Measurements from ENCODE around the gene NFIA.

NFIA gene

DNA sequence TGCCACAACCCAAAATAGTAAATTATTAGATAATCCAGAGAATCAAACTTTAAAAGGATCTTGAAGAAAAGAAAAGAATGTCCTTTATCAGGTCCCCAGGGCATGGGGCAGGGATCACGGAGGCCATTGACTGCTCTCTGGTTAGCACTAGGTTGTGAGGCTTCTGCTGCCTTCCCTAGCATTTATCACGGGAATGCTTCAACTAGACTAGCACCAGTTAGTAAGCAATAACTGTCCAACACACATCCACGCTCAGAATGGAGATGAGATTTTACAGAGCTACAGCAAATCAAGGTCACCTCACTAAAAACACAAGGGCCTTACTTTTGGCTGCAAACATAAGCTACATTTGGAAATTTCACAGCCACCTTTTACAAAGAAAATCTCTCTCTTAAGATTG is 304.0 kb downstream of the NFIA start:
- DNase-seq = no peak

DNA sequence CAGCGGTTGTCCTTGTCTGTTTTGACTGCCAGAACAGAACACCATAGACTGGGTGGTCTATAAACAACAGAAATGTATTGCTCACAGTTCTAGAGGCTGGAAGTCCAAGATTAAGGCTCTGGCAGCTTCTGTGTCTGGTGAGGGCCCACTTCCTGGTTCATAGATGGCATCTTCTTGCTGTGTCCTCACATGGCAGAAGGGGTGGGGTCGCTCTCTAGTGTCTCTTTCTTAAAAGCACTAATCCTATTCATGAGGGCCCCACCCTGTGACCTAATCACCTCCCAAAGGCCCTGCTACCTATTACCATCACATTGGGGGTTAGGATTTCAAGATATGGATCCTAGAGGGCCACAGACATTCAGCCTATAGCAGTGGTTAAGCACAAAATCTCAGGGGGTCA is 304.4 kb downstream of the NFIA start:
- DNase-seq = no peak

DNA sequence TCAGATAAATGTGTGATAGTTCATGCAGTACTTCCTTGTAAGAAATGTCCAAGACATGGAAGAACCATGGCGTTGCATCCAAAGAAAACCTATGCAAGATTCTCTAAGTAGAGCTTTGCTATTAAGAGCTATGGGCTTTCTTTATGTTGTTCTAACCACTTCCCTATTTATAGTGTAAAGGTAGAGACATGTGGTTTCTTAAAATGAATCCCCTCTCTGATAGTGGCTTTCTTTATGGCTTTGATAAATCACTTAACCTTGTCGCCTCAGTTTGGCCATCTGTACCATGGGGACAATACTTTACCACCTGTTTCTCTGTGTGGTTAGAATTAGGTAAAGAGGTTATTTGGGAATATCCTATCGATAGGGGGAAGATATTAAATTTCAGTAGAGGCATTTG is 305.5 kb downstream of the NFIA start:
- DNase-seq = no peak

DNA sequence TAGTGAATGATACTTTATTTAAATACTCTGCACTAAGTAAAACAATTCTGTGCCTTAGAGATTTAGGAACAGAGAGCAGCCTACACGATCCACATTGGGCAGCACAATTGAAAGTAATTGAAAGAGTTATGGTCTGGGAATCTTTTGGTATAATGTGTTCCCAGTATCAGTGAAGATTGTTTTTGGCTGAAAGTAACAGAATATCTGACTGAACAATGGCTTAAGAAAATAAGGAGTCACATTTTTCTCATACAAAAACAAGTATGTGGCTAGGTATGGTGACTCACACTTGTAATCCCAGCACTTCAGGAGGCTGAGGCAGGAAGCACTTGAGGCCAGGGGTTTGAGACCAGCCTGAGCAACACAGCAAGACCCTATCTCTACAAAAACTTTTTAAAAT is 306.2 kb downstream of the NFIA start:
- DNase-seq = no peak

DNA sequence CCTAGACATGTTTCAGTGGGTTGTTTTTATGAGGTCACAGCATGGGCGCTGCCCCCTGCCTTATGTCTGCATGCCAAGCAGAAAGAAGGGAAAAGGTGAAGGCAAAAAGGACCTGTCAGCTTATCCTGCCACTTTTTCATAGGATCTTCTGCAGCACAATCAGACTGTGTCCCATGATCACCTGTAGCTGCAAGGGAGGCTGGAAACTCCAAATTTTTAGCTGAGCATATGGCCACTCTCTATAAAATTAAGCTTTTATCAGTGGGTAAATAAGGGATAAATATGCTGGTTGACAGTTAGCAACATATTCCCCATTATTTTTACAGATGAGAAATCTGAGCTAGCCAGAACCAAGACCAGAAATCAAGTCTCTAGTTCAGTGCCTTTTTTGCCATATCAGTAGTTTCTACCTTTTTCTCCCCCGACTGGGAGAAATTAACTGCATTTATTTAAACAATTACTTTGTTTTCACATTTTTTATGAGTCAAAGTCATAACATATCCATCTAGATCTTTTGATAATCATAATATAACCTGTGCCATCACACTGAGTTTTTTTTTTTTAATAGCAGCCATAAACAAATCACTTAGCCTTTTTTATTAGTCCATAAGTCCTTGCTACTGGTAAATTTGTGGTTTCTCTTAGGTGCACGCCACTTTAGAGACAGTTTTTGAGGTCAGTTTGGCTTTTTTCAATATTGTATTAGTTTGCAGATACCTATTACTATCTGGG is 307.0 kb downstream of the NFIA start:
- DNase-seq = no peak

DNA sequence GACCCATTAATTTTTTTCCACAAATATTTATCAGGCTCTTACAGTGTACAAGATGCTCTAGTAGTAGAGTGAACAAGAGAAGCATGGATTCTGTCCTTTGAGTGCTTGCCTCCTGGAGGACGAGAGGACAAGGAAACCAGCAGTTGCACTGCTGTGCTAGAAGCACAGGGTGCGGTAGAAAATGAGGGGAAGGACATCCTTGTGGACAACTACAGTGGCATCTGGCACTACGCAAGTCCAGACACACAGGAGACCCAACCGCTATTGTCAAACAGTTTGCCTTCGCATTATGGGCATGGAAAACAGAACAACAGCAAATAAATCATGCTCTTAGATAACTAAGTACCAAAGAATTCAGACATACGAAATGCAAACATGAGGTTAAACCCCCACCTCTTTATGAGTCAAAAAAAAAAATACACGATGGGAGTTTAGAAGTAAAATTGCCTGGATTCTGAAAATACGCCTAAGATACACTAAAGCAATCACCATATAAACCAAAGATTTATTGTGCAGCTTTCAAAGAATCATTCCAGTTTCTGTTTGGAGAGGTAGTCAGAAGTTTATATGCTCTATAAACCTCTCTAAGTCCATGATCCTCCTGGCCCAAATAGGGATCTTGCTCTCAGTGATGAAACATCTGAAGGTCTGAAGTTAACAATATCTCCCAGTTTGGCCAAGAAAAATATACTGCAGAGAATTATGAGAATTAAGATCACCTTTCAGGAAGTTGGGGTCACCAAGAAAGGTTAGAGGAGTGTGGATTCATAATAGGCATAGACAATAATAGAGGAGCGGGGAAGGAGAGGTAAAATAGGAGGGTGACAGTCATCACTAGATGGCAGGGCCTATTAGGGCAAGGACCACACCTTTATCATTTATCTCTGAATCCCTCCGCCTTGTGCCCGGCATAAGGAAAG is 307.8 kb downstream of the NFIA start:
- no peak for DNase-seq

DNA sequence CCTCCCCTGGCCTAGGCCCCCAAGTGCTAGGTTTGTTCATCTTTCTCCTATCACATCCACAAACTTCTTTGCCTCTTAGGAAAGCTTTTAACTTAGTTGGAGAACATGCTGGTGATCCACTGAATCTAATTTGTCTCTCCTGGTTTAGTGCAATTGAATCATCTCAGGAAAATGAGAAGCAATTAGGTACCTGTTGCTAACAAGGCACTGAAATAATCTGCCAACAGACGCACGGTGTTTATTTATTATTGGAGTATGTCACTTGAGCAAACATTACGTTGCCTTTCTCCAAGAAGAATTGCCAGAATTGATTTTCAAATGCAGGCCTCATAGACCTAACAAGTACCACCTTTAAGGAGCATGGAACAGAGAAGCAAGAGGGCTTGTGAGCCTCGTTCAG is 309.4 kb downstream of the NFIA start:
- DNase-seq = no peak

DNA sequence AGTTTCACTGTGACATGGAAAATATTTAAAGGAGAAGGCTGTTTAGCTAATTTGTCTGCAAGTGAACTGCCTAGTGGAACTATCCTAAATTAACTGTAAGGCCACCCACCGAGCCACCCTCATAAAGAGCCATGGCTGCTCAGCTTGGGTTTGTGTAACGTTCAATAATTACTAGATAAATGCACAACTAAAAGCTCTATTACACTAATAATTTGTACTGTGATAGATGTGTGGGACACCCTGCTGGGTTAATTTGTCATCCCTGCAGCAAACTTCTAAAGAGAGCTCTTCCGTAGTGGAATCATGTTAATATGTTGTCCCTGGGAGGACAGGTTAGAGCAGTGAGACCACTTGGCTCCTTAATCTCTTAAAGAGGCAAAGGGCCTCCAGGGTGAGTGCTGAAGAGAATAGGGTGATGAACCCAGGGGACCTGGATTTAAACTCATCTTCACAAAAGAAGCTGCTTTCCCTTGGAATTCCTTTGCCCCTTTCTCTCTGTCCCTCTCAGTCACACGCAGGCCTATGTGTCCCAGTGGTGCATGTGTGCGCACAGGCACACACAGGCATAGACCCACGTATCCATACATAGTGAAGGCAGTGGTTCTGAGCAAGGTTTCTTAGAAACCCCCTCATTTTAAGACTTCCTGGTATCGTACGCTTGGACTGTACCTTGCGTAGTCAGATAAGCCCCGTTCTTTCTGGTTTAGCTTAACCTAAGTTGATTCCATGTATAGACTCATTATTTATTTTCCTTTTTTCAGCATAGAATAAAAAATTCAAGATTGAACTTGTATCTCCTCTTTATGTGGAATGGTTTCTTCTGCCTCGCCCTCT is 310.3 kb downstream of the NFIA start:
- no peak for DNase-seq

DNA sequence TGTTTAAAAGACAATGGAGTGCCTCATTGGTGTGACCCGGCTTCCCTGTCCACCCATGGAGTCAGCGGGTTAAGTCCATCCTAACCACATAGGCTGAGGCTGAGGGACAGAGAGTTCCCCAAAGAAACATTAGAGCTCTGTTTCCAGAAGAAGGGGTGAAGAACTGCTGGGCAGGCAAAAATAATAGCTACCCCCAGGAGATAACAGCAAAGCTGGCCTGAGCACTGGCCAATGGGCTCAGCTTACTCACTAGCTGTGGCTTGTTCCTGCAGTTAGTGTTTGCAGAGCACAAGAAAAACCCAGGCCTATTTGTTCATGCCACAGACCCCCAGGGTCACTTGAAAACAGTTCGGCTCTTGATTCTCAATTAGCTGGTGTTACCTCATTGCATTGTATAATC is 311.2 kb downstream of the NFIA start:
- no peak for DNase-seq

DNA sequence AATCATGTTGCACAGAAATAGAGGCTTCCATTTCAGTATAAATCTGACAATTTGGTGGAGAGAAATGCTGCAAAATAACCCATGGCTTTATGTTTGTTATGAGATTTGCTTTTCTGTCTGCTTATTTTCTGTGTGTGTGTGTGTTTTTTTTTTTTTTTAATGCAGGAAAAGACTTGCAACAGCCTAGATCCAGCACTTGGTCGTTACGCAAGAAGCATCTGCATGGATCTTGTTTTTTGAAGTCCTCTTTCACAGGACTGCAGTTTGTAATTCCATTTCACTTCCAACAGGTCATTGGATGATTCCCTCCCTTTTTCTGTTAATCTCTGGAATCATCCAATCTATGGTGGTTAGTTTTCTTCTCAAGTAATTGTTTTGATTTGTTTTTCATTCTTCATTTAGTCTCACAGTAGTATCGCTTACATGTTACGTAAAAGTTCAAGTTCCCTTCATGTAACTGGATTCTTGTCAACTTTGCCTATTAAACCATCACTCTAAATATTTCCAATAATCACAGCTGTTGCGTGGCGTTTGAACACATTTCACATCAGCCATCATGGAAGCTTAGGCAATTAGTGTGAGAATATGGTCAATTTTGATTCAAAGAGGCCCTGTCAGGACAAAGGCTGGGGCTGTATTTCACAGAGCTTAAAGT is 312.9 kb downstream of the NFIA start:
- no peak for DNase-seq

DNA sequence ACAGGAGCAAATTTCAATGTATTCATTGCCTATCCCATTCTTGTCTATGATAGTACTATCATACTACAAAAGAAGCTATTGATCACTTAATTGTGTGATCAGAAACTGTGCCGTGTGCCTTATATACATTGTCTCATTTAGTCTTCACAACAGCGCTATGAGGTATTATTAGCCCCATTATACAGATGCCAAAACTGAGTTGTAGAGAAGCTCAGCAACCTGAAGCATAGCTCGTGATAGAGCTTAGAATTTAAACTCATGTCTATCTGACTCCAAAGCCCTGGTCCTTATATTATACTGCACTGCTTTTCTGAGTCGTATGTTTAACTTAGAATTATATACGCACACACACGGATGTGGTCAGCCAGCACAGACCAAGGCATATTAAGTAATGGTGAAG is 315.1 kb downstream of the NFIA start:
- DNase-seq = no peak

DNA sequence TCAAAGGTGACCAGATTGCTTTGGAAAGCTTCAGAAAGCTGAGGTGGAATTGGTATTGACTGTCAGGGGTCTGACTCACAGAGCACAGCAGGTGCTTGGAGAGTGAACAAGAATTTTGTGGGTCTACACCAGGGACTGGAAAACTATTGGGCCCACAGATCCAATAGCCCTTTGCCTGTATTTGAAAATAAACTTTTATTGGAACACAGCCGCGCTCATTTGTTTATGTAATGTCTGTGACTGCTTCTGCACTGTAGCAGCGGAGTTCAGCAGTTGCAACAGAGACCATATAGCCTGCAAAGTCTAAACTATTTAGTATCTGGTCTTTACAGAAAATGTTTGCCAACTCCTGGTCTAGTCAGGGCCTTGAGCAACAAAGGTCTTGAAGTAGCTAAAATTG is 315.6 kb downstream of the NFIA start:
- no peak for DNase-seq

DNA sequence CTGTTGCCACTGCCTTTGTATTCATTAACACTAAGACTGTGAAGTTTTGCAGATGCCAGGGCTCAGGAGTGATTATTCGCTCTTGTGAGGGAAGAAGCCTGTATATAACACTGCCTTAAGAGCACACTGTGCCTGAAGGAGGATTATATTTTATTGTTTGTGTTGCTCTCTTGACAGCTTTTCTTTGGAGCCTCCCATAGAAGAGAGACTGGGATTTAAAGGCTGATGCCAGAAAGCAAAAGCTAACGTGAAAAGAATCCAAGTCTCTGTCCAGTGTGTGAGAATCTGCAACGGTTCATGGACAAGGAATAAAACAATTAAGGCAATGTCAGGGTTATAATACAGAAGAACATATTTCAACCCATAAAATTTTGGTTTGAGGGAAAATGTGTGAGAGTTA is 316.8 kb downstream of the NFIA start:
- DNase-seq = no peak

DNA sequence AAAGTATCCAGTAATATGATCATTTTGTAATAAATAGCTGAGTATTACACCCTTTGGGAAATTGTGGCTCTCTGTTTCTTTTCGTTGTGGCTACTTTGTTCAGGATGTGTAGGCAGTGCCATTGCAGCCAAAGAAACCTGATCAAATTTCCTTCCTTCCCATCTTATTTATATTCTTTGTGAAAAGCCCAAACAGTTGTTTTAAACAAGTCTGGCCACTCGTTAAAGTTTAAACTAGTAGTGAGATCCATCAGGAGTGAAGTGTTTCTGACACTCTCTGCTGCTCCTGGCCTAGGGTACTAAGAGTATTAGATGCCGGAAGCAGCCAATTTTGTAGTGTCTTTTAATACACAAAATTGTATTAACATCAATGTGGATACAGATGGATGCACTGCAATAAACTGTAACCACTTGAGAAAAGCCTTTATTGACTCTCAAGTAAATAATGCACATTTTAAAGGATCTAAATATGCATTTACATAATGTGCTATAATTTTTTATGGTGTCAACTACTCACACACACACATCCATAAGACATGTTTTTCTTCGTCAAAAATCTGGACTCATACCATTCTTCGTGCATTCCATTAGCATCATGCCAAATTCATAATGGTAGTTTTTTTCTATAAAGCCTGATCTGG is 317.9 kb downstream of the NFIA start:
- no peak for DNase-seq

DNA sequence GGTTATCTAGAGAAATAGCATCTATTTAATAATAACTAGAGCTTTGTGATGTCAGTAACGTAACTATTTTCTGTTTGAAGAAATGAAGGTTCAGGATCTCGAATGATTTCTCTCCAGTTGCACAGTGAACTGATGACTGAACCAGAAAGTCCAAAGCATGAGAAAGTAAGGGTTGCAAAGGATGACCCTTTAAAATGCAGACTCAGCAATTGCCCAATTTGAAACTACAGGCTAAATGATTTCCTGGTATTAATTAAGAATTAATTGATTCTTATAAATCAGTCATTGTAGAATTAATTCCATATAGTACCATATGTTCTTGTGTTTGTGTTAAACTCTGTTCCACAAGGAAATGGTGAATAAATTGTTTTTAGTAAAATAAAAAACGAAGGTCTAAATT is 318.6 kb downstream of the NFIA start:
- no peak for DNase-seq

DNA sequence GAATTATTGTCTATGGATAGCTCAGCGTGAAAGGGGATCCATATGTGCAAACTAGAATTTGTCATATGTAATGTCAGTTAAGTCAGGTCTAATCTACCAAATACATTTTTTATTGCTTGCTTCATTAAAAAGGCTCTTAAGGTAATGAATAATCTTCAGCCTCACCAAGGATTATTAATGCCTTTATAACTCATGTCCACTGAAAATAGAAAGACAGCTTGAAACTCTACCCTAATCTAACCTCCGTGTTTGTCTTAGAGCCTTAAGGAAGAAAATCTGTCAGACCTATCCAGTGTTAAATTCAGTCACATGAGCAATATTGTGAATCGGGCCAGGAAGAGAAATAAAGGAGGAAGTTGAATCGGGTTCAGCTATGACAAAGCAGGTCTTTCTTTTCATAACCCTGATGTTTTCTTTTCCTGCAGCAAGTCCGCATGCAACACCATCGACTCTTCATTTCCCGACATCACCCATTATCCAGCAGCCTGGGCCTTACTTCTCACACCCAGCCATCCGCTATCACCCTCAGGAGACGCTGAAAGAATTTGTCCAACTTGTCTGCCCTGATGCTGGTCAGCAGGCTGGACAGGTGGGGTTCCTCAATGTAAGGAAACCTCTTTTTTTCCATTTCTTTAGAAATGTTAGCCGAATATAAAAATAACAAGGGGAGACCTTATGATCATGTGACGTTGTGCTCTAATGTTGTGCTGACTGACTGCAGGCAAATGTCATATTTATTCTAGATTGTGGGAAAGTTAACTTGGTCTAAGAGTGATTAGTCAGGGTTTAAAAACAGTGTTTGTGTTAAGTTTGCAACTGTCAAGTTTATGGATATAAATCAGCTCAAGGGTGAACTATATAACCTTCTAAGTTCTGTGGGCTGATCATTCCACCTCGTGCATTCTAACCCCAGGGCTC is 321.6 kb downstream of the NFIA start:
- no peak for DNase-seq

DNA sequence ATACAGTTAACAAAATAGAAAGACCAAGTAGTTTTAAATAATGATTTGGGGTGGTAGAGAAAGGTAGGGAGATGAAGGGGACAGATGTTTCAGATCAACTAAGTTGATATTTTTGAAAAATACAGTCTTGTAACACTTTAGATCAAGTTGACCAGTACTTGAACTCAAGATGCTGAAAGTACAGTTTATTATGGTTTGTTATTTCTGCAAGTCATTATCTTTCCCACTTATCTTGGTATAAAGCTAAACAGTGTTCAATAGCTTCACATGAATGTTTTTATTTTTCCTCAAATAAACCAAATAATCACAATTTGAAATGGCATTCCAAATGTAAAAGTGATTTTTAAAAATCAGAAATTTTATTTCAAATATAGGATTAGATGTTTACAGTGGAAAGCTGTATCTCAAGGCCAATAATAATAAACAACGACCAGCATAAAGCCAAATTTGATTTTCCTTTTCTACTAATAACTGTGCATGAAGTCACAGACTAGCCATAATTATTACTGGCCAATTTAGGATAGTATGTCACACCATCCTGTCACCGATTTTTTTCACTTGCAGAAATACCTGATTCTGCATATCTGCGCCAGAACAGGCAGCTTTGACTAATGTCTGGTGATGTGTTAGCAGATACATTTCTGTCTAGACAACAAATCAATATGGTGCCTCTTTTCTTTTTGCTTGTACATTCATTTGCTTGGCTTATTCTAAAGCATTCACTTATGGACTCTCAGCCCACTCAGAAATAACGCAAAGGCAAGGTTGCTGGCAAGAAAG is 322.4 kb downstream of the NFIA start:
- no peak for DNase-seq

DNA sequence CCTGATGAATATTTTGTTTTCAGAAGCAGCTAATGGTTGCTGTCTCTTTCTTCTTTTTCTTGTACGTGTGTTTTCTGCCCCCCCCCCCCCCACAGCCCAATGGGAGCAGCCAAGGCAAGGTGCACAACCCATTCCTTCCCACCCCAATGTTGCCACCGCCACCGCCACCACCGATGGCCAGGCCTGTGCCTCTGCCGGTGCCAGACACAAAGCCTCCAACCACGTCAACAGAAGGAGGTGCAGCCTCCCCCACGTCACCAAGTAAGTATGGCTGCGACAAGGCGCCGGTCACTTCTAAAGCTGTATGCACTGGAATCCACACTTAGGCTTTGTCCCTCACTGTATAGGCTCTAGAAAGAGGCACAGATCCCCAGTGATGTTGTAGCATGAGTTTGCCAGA is 324.1 kb downstream of the NFIA start:
- DNase-seq = no peak

DNA sequence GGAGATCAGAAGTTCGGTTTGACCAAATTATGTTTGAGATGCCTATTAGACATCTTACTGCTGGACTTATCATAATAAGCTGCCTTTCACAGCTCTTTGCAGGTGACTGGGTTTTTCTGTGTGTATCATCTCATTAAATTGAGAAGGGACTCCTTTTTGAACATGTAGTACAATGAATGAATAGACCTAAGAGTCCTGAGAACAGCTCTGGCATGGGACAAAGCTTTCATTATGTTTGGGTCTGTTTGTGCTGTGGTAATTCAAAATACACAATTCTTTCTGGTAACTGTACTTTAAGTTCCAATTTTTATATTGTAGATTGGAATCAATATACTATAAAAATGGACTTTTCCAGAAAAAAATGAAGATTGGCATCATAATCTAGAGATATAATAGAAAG is 330.2 kb downstream of the NFIA start:
- DNase-seq = no peak

DNA sequence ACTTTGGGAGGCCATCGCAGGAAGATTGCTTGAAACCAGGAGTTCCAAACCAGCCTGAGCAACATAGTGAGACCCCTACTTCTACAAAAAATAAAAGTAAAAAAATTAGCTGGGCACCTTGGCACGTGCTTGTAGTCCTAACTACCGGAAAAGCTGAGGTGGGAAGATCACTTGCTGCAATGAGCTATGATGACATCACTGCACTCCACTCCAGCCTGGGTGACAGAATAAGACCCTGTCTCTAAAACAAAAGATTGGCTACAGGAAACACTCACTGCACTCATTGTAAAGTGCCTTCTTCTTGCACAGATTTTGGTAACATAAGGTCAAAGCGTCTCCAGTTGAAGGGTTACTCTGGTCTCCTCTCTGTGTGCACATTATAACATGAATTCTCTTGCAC is 336.8 kb downstream of the NFIA start:
- no peak for DNase-seq

DNA sequence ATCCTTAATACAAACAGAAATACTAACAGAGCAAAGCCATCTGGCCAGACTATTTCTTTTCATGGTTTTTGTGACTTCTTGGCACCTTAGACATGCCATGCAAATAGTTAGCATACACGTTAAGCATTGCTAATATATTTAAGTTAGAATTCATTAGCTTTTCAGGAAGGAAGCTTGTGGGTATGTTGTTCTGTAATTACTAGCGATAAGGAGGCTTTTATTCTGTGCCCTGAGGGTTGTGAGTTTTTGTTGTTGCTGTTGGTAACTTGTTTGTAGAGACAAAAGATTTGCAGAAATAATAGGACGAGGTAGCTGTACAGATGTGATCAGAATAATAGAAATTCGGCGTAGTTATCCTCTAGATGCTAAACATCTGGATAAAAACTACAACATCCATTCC is 337.3 kb downstream of the NFIA start:
- no peak for DNase-seq
